Natural killer cell treated with Interleukin-12 subunit alpha and Interleukin-12 subunit beta and Interleukin-15 and Interleukin-18, amount 100 ng/mL, for 72 hours (primary cell): Measurements from ENCODE around the gene TTC23L. TPM values are rescaled to one million over a fixed set of nuclear protein-coding genes. Genes with fewer than 3 reads are reported as not detected.
A peak's percentile ranks its signal among the peaks of the same experiment; 100 is the strongest.
"Not testable (repeated sequence)": the region's sequence is repeated elsewhere in the genome, so short reads cannot be mapped to it uniquely, and the experiment has no call there.

Experiments
- ATAC-seq, 2 donors: fragments of 150-1000 bp; cut with Tn5 transposase in 1 of 2; sonication (Bioruptor Pico), chemical (Tn5 transposase) in 1 of 2; 2 replicates each; pipeline ENCODE4 v1.10.0; 2021
- DNase-seq: peaks from one replicate; pipeline ENCODE4 v3.0.0; 2022; ENCODE audit warnings: low spot score
- H3K27ac Mint-ChIP-seq, 2 donors: 1 replicate in 1 of 2; 2 replicates in 1 of 2; pipeline ENCODE4 v1.8.0; 2022; ENCODE audit warnings: mixed read lengths in 2 of 2, mild to moderate bottlenecking in 1 of 2, moderate library complexity in 1 of 2
- H3K27me3 Mint-ChIP-seq, 2 donors: 1 replicate in 1 of 2; 2 replicates in 1 of 2; pipeline ENCODE4 v1.8.0; 2022; ENCODE audit warnings: mixed read lengths in 2 of 2
- H3K36me3 Mint-ChIP-seq: one replicate; pipeline ENCODE4 v1.8.0; 2022; ENCODE audit warnings: mixed read lengths
- H3K4me1 Mint-ChIP-seq, 2 donors: 1 replicate in 1 of 2; 2 replicates in 1 of 2; pipeline ENCODE4 v1.8.0; 2022; ENCODE audit warnings: low read depth in 2 of 2, mixed read lengths in 2 of 2, mild to moderate bottlenecking in 1 of 2
- H3K4me3 Mint-ChIP-seq: one replicate; pipeline ENCODE4 v1.8.0; 2022; ENCODE audit warnings: mixed read lengths
- H3K9me3 Mint-ChIP-seq: 2 replicates; pipeline ENCODE4 v1.8.0; 2022; ENCODE audit warnings: mixed read lengths
- total RNA-seq, 2 donors: library from RNA; stranded (reverse); gene quantifications; one replicate each; pipeline ENCODE4 v1.2.3, GENCODE V29; 2022

The TTC23L gene
- total RNA-seq, 2 donors from 2014 or later, result not detected

- no peaks in the 10 kb centered on the region for H3K9me3 Mint-ChIP-seq
- ATAC-seq, result no peak
Measured at GRCh38 chr5:34900652-34901051, 61.7 kb downstream of the TTC23L start.

GRCh38 chr5:34903260-34903659, 64.3 kb downstream of the TTC23L start:
- no peak for ATAC-seq

More at GRCh38 chr5:34900652-34901051, 61.7 kb downstream of the TTC23L start:
- DNase-seq, result no peak
- Mint-ChIP-seq H3K4me3 (no peak overlapping the region), H3K27ac (no peak overlapping the region), H3K36me3 (peaks cover 5% of the 10 kb centered on the region), H3K27me3 (no peaks in the 10 kb centered on the region), H3K4me1 (no peaks in the 10 kb centered on the region)

GRCh38 chr5:34905564-34905963, 66.6 kb downstream of the TTC23L start:
- ATAC-seq (no peak), DNase-seq (no peak)
- Mint-ChIP-seq H3K4me3 (no peak overlapping the region), H3K4me1 (peaks cover 0 to 7% of the 10 kb centered on the region in 2 donors), H3K27me3 (no peaks in the 10 kb centered on the region), H3K9me3 (no peaks in the 10 kb centered on the region), H3K27ac (no peak overlapping the region), H3K36me3 (peaks cover 22% of the 10 kb centered on the region)

More at GRCh38 chr5:34903260-34903659, 64.3 kb downstream of the TTC23L start:
- Mint-ChIP-seq H3K4me3 (no peak overlapping the region), H3K27ac (no peak overlapping the region), H3K9me3 (no peaks in the 10 kb centered on the region), H3K36me3 (peaks cover 6% of the 10 kb centered on the region), H3K4me1 (no peaks in the 10 kb centered on the region), H3K27me3 (no peaks in the 10 kb centered on the region)
- no peak for DNase-seq

- no peaks in the 10 kb centered on the region for H3K9me3 Mint-ChIP-seq
- no peak overlapping the region for H3K27ac Mint-ChIP-seq
- ATAC-seq (no peak), DNase-seq (no peak)
- H3K36me3 Mint-ChIP-seq, result peaks cover 54% of the 10 kb centered on the region
- no peak overlapping the region for H3K4me3 Mint-ChIP-seq
- H3K27me3 Mint-ChIP-seq, result no peaks in the 10 kb centered on the region
- peaks cover 18 to 41% of the 10 kb centered on the region in 2 donors for H3K4me1 Mint-ChIP-seq
Measured at GRCh38 chr5:34913072-34913471, 74.1 kb downstream of the TTC23L start.

DNA sequence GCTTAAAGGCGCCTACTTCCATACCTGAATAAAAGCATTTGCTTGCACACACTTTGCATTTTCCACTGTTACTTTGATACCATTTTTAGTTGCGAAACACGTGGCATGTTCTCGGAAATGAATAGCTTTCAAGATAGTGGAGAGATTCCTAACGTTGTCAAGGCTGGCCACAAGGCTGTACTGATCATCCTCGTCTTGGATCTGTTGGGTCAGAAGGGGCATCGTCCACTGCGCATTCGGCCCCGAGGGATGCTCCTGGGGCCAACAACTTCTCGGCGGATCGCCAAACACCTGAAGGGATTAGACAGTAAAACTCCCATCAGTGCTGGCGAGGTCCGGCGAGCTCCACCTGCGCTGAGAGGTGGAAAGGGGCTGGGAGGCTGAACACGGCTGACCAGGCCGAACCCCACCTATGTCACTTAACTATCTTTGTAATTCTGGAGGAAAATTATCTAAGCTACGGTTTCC, 75.7 kb downstream of the TTC23L start:
- Mint-ChIP-seq H3K4me3 (no peak overlapping the region), H3K27ac (no peak overlapping the region), H3K27me3 (no peaks in the 10 kb centered on the region), H3K4me1 (peaks cover 18 to 40% of the 10 kb centered on the region in 2 donors), H3K9me3 (no peaks in the 10 kb centered on the region), H3K36me3 (peaks cover 42% of the 10 kb centered on the region)
- ATAC-seq (peak; percentile 1 to 2), DNase-seq (no peak)

- Mint-ChIP-seq H3K4me3 (no peak within 1 kb of the TSS), H3K27ac (no peak within 1 kb of the TSS)
- peak; percentile 98 for DNase-seq
Measured at GRCh38 chr5:34915139-34915855, 76.3 kb downstream of the TTC23L start, which contains the start of the genes BRIX1 and RAD1. TSS of gene BRIX1 (plus strand) at chr5:34915711. CDS start at chr5:34915739, 28 bp downstream. TSS of gene RAD1 (minus strand) at chr5:34915504. CDS start at chr5:34914892, 612 bp downstream.

GRCh38 chr5:34915856-34916192, 76.9 kb downstream of the TTC23L start:
- no peaks in the 10 kb centered on the region for H3K9me3 Mint-ChIP-seq
- peaks cover 18 to 38% of the 10 kb centered on the region in 2 donors for H3K4me1 Mint-ChIP-seq
- DNase-seq, result no peak
- H3K4me3 Mint-ChIP-seq, result no peak overlapping the region
- H3K36me3 Mint-ChIP-seq, result peaks cover 42% of the 10 kb centered on the region
- H3K27ac Mint-ChIP-seq, result no peak overlapping the region
- H3K27me3 Mint-ChIP-seq, result no peaks in the 10 kb centered on the region
- ATAC-seq, result no peak

More at GRCh38 chr5:34915139-34915855, 76.3 kb downstream of the TTC23L start, which contains the start of the genes BRIX1 and RAD1:
- ATAC-seq, result peak; percentile 100
- H3K36me3 Mint-ChIP-seq, result peaks cover 40% of the 10 kb centered on the region
- peaks cover 18 to 35% of the 10 kb centered on the region in 2 donors for H3K4me1 Mint-ChIP-seq
- H3K9me3 Mint-ChIP-seq, result no peaks in the 10 kb centered on the region
- H3K27me3 Mint-ChIP-seq, result no peaks in the 10 kb centered on the region

DNA sequence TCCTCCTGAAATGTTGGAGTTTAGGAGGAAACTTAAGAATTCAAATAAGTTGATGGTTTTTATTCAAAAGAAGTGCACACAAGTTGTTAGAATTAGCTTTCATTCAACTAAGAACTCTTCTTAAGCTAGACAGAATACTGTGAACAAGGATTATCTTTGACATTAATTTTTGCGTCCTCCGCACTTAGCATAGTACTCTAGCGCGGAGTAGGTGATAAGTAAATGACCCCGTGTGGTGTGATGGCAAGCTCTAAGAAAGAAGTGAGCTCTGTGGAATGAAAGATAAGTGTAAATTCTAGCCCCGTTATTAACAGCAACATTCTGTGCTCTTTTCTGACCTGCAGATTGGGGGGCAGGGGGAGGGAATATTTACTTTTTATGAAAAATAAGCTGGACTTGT, 77.6 kb downstream of the TTC23L start:
- no peak for ATAC-seq
- Mint-ChIP-seq H3K27ac (no peak overlapping the region), H3K4me3 (no peak overlapping the region), H3K9me3 (no peaks in the 10 kb centered on the region), H3K36me3 (peaks cover 38% of the 10 kb centered on the region), H3K4me1 (peaks cover 18 to 38% of the 10 kb centered on the region in 2 donors), H3K27me3 (no peaks in the 10 kb centered on the region)
- DNase-seq, result no peak

- no peaks in the 10 kb centered on the region for H3K9me3 Mint-ChIP-seq
- H3K4me3 Mint-ChIP-seq, result no peak overlapping the region
- ATAC-seq, result no peak
- peaks cover 37% of the 10 kb centered on the region for H3K36me3 Mint-ChIP-seq
- DNase-seq, result no peak
- no peak overlapping the region for H3K27ac Mint-ChIP-seq
- H3K4me1 Mint-ChIP-seq, result peaks cover 18 to 37% of the 10 kb centered on the region in 2 donors
- H3K27me3 Mint-ChIP-seq, result no peaks in the 10 kb centered on the region
Measured at GRCh38 chr5:34918025-34918424, 79.1 kb downstream of the TTC23L start.

- DNase-seq, result no peak
- H3K27ac Mint-ChIP-seq, result no peak overlapping the region
- peaks cover 39% of the 10 kb centered on the region for H3K36me3 Mint-ChIP-seq
Measured at GRCh38 chr5:34919077-34919476, 80.1 kb downstream of the TTC23L start.

DNA sequence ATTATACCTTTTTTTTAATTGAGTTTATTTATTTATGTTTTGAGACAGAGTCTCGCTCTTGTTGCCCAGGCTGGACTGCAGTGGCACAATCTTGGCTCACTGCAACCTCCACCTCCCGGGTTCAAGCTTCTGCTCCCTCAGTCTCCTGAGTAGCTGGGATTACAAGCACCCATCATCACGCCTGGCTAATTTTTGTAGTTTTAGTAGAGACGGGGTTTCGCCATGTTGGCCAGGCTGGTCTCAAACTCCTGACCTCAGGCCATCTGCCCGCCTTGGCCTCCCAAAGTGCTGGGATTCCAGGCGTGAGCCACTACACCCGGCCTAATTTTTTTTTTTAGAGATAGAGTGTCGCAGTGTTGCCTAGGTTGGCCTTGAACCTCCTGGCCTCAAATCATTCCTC, 84.3 kb downstream of the TTC23L start:
- H3K27me3 Mint-ChIP-seq, DNase-seq, H3K9me3 Mint-ChIP-seq: not testable (repeated sequence)
- H3K4me3 Mint-ChIP-seq, result peak overlapping the region; percentile 48
- H3K4me1 Mint-ChIP-seq, result peaks cover 6 to 14% of the 10 kb centered on the region in 2 donors
- peaks cover 27% of the 10 kb centered on the region for H3K36me3 Mint-ChIP-seq
- H3K27ac Mint-ChIP-seq, result peak overlapping the region; percentile 31 to 37
- ATAC-seq, result peak in 1 of 2 donors; percentile 24

More at GRCh38 chr5:34919077-34919476, 80.1 kb downstream of the TTC23L start:
- H3K27me3 Mint-ChIP-seq, result no peaks in the 10 kb centered on the region
- H3K4me1 Mint-ChIP-seq, result peaks cover 23 to 36% of the 10 kb centered on the region in 2 donors
- H3K4me3 Mint-ChIP-seq, result no peak overlapping the region
- ATAC-seq, result no peak
- H3K9me3 Mint-ChIP-seq, result no peaks in the 10 kb centered on the region

- no peak for DNase-seq
- Mint-ChIP-seq H3K4me1 (peaks cover 6 to 15% of the 10 kb centered on the region in 2 donors), H3K9me3 (no peaks in the 10 kb centered on the region), H3K4me3 (peak overlapping the region; percentile 48), H3K36me3 (peaks cover 27% of the 10 kb centered on the region), H3K27me3 (no peaks in the 10 kb centered on the region), H3K27ac (peak overlapping the region; percentile 31 to 37)
- ATAC-seq, result peak in 1 of 2 donors; percentile 93
Measured at GRCh38 chr5:34923694-34924461, 84.9 kb downstream of the TTC23L start.

DNA sequence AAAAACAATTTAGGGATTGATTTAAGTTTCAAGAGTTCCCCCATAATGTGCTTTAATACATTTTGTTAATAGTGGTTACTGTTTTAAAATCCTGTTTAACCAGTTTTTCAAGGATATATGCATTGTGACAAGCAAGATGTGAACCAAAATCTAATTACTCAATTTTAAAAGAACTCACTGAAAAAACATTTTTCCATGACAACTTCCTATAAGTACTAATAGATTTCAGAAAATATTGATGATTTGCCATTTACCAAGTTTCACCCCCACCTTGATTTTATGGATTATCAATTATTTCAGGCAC, 85.5 kb downstream of the TTC23L start:
- H3K27ac Mint-ChIP-seq, result peak overlapping the region; percentile 31 to 37
- no peak for DNase-seq
- H3K9me3 Mint-ChIP-seq, result no peaks in the 10 kb centered on the region
- peaks cover 27% of the 10 kb centered on the region for H3K36me3 Mint-ChIP-seq
- ATAC-seq, result no peak
- no peaks in the 10 kb centered on the region for H3K27me3 Mint-ChIP-seq
- no peak overlapping the region for H3K4me3 Mint-ChIP-seq
- peaks cover 6 to 19% of the 10 kb centered on the region in 2 donors for H3K4me1 Mint-ChIP-seq
